Measurements from ENCODE around the gene CACNA1A. TPM values are rescaled to one million over a fixed set of nuclear protein-coding genes. Genes with fewer than 3 reads are reported as not detected.
"Not testable (repeated sequence)": the region's sequence is repeated elsewhere in the genome, so short reads cannot be mapped to it uniquely, and the experiment has no call there.

CACNA1A gene
- polyA plus RNA-seq, 2 of the 4 experiments (the other 2 are of a cell fraction), result 0.27 to 0.71 TPM

DNA sequence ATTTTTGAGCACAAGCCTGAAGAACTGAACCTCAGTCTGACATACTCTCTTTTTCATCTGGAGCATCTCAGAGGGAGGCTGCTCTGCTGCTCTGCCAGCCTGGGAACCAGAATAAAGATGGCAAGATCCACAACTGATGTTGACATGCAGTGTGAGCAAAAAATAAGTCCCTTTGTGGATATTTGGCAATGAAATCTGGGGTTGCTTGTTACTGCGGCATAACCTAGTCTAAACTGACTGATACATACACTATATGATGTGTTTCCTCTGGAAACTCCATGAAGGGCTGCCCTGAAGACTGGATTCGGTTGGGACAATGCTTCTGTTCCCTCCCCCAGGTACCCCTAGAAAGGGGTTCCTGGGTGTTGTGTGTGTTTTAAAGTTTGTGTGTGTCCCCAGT, 249.4 kb downstream of the CACNA1A start:
- no peak for TF ChIP-seq FOSB (CRISPR knock-in tag; IDR thresholded peaks at IDR 0.05)
- TF ChIP-seq PHF8 (IDR thresholded peaks at IDR 0.05; ENCODE audit: borderline replicate concordance, low read depth), result no peak
- TF ChIP-seq MYC (IDR thresholded peaks at IDR 0.05; ENCODE audit: borderline replicate concordance, low read length), result no peak
- TF ChIP-seq KDM1A (IDR thresholded peaks at IDR 0.05; ENCODE audit: low read depth), result no peak
- TF ChIP-seq MAFK (IDR thresholded peaks at IDR 0.05; ENCODE audit: partially characterized antibody), result no peak
- TF ChIP-seq SMC3 (IDR thresholded peaks at IDR 0.05), result no peak
- TF ChIP-seq HOXB5 (CRISPR knock-in tag; IDR thresholded peaks at IDR 0.05), result no peak
- TF ChIP-seq REST (IDR thresholded peaks at IDR 0.05), result no peak
- TF ChIP-seq GATA3 (IDR thresholded peaks at IDR 0.05; ENCODE audit: borderline replicate concordance), result no peak
- TF ChIP-seq EHMT2 (IDR thresholded peaks at IDR 0.05; ENCODE audit: low read depth), result no peak
- TF ChIP-seq, protein P1, sequence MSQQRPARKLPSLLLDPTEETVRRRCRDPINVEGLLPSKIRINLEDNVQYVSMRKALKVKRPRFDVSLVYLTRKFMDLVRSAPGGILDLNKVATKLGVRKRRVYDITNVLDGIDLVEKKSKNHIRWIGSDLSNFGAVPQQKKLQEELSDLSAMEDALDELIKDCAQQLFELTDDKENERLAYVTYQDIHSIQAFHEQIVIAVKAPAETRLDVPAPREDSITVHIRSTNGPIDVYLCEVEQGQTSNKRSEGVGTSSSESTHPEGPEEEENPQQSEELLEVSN (IDR thresholded peaks at IDR 0.05; ENCODE audit: borderline replicate concordance, low read depth), result no peak
- no peak for TF ChIP-seq JUNB (IDR thresholded peaks at IDR 0.05)
- TF ChIP-seq MAX (IDR thresholded peaks at IDR 0.05), result no peak
- TF ChIP-seq RAD21 (conservative IDR thresholded peaks at IDR 0.05 in 1 of 2, IDR thresholded peaks at IDR 0.05 in 1 of 2), result no peak
- no peak for TF ChIP-seq POLR2AphosphoS2 (conservative IDR thresholded peaks at IDR 0.05; ENCODE audit: low read length)
- no peak for TF ChIP-seq ESRRA (IDR thresholded peaks at IDR 0.05; ENCODE audit: borderline replicate concordance, low read length)
- TF ChIP-seq PBX3 (IDR thresholded peaks at IDR 0.05), result no peak
- no peak for TF ChIP-seq ZFP36 (IDR thresholded peaks at IDR 0.05; ENCODE audit: borderline replicate concordance, partially characterized antibody)
- TF ChIP-seq JUN (IDR thresholded peaks at IDR 0.05), result no peak
- TF ChIP-seq BHLHE40 (IDR thresholded peaks at IDR 0.05; ENCODE audit: low read depth, low read length), result no peak
- DNase-seq (ENCODE audit: low read depth in 1 of 2, low spot score in 1 of 2) (no peak), ATAC-seq (no peak), FAIRE-seq (no peak)
- ChIA-PET POLR2A (no interaction called here), CTCF (interaction anchor here (0.7 to 1.3 kb wide), 2 partner anchors 21 to 25 kb away, joined by 3 to 4 read pairs; no protein-coding TSS in a partner anchor)
- Histone ChIP-seq H3K4me3 (no peak overlapping the region), H3K27ac (no peak overlapping the region), H3K4me2 (no peak overlapping the region), H3K9me3 (peaks cover 5% of the 10 kb centered on the region; the same call in 2 of the 3 replicates), H3K4me1 (peaks cover 10% of the 10 kb centered on the region; the same call in 2 of the 3 replicates)
- WGBS (ENCODE audit: missing lambda C conversion rate), result 67% methylated on average over 2 of the region's 2 CpGs

DNA sequence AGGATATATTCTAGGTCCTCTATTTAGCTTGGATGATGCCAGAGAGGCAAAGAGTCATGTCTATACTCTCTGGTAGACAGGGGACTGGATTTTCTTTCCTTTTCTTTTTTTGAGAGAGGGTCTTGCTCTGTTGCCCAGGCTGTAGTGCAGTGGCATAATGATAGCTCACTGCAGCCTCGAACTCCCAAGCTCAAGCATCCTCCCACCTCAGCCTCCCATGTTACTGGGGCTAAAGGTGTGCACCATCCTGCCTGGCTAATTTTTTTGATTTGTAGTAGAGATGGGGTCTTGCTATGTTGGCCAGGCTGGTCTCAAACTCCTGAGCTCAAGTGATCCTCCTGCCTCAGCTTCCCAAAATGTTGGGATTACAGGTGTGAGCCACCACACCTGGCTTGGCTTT, 249.9 kb downstream of the CACNA1A start:
- CTCF ChIA-PET, result interaction anchor here (0.7 to 1.5 kb wide), 3 partner anchors 22 to 162 kb away, joined by 3 to 4 read pairs (median 3); no protein-coding TSS in a partner anchor
- H3K4me3 ChIP-seq; H3K9me3 ChIP-seq; H3K27ac ChIP-seq; FAIRE-seq; ATAC-seq; POLR2A ChIA-PET; H3K4me1 ChIP-seq; DNase-seq (ENCODE audit: low read depth in 1 of 2, low spot score in 1 of 2); H3K4me2 ChIP-seq: not testable (repeated sequence)
- WGBS (ENCODE audit: missing lambda C conversion rate), result 0% methylated on average over 1 of the region's 1 CpG
